ENCODE data around the gene ADAMTSL1.

DNA sequence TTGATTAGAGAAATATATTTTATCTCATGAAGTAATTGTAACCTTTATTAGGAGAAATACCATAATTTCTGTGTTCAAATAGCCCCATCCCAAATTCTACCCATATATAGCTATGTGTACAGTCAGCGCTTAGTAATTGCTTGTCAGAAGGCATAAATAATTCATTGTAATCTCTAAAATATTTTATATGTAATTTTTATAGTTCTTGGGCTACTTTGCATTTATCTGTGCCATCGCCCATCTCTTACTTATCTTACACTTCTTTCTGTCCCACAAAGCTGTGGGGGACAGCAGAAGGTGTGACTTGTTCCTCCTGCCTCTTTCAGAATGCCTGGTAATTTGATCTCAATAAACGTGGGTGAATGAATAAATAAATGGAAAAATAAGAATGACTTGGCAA is 5.5 kb downstream of the ADAMTSL1 start:
- TF ChIP-seq, protein P1, sequence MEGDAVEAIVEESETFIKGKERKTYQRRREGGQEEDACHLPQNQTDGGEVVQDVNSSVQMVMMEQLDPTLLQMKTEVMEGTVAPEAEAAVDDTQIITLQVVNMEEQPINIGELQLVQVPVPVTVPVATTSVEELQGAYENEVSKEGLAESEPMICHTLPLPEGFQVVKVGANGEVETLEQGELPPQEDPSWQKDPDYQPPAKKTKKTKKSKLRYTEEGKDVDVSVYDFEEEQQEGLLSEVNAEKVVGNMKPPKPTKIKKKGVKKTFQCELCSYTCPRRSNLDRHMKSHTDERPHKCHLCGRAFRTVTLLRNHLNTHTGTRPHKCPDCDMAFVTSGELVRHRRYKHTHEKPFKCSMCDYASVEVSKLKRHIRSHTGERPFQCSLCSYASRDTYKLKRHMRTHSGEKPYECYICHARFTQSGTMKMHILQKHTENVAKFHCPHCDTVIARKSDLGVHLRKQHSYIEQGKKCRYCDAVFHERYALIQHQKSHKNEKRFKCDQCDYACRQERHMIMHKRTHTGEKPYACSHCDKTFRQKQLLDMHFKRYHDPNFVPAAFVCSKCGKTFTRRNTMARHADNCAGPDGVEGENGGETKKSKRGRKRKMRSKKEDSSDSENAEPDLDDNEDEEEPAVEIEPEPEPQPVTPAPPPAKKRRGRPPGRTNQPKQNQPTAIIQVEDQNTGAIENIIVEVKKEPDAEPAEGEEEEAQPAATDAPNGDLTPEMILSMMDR (conservative IDR thresholded peaks at IDR 0.05; ENCODE audit: low read depth in 2 of 2), result no peak
- TF ChIP-seq EZH2 (IDR thresholded peaks at IDR 0.05; ENCODE audit: low read depth, unreplicated experiment) (no peak), POLR2AphosphoS5 (IDR thresholded peaks at IDR 0.05; ENCODE audit: low read depth) (no peak), NANOG (IDR thresholded peaks at IDR 0.05; ENCODE audit: borderline replicate concordance) (no peak), EZH2phosphoT487 (IDR thresholded peaks at IDR 0.05; ENCODE audit: unreplicated experiment) (no peak), ZNF114 (CRISPR knock-in tag; IDR thresholded peaks at IDR 0.05) (no peak), STAT1 (IDR thresholded peaks at IDR 0.05; ENCODE audit: unreplicated experiment) (no peak), JUNB (IDR thresholded peaks at IDR 0.05; ENCODE audit: unreplicated experiment) (no peak)
- TF ChIP-seq, protein P2, sequence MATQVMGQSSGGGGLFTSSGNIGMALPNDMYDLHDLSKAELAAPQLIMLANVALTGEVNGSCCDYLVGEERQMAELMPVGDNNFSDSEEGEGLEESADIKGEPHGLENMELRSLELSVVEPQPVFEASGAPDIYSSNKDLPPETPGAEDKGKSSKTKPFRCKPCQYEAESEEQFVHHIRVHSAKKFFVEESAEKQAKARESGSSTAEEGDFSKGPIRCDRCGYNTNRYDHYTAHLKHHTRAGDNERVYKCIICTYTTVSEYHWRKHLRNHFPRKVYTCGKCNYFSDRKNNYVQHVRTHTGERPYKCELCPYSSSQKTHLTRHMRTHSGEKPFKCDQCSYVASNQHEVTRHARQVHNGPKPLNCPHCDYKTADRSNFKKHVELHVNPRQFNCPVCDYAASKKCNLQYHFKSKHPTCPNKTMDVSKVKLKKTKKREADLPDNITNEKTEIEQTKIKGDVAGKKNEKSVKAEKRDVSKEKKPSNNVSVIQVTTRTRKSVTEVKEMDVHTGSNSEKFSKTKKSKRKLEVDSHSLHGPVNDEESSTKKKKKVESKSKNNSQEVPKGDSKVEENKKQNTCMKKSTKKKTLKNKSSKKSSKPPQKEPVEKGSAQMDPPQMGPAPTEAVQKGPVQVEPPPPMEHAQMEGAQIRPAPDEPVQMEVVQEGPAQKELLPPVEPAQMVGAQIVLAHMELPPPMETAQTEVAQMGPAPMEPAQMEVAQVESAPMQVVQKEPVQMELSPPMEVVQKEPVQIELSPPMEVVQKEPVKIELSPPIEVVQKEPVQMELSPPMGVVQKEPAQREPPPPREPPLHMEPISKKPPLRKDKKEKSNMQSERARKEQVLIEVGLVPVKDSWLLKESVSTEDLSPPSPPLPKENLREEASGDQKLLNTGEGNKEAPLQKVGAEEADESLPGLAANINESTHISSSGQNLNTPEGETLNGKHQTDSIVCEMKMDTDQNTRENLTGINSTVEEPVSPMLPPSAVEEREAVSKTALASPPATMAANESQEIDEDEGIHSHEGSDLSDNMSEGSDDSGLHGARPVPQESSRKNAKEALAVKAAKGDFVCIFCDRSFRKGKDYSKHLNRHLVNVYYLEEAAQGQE (IDR thresholded peaks at IDR 0.05; ENCODE audit: unreplicated experiment), result no peak
- TF ChIP-seq, protein P3, sequence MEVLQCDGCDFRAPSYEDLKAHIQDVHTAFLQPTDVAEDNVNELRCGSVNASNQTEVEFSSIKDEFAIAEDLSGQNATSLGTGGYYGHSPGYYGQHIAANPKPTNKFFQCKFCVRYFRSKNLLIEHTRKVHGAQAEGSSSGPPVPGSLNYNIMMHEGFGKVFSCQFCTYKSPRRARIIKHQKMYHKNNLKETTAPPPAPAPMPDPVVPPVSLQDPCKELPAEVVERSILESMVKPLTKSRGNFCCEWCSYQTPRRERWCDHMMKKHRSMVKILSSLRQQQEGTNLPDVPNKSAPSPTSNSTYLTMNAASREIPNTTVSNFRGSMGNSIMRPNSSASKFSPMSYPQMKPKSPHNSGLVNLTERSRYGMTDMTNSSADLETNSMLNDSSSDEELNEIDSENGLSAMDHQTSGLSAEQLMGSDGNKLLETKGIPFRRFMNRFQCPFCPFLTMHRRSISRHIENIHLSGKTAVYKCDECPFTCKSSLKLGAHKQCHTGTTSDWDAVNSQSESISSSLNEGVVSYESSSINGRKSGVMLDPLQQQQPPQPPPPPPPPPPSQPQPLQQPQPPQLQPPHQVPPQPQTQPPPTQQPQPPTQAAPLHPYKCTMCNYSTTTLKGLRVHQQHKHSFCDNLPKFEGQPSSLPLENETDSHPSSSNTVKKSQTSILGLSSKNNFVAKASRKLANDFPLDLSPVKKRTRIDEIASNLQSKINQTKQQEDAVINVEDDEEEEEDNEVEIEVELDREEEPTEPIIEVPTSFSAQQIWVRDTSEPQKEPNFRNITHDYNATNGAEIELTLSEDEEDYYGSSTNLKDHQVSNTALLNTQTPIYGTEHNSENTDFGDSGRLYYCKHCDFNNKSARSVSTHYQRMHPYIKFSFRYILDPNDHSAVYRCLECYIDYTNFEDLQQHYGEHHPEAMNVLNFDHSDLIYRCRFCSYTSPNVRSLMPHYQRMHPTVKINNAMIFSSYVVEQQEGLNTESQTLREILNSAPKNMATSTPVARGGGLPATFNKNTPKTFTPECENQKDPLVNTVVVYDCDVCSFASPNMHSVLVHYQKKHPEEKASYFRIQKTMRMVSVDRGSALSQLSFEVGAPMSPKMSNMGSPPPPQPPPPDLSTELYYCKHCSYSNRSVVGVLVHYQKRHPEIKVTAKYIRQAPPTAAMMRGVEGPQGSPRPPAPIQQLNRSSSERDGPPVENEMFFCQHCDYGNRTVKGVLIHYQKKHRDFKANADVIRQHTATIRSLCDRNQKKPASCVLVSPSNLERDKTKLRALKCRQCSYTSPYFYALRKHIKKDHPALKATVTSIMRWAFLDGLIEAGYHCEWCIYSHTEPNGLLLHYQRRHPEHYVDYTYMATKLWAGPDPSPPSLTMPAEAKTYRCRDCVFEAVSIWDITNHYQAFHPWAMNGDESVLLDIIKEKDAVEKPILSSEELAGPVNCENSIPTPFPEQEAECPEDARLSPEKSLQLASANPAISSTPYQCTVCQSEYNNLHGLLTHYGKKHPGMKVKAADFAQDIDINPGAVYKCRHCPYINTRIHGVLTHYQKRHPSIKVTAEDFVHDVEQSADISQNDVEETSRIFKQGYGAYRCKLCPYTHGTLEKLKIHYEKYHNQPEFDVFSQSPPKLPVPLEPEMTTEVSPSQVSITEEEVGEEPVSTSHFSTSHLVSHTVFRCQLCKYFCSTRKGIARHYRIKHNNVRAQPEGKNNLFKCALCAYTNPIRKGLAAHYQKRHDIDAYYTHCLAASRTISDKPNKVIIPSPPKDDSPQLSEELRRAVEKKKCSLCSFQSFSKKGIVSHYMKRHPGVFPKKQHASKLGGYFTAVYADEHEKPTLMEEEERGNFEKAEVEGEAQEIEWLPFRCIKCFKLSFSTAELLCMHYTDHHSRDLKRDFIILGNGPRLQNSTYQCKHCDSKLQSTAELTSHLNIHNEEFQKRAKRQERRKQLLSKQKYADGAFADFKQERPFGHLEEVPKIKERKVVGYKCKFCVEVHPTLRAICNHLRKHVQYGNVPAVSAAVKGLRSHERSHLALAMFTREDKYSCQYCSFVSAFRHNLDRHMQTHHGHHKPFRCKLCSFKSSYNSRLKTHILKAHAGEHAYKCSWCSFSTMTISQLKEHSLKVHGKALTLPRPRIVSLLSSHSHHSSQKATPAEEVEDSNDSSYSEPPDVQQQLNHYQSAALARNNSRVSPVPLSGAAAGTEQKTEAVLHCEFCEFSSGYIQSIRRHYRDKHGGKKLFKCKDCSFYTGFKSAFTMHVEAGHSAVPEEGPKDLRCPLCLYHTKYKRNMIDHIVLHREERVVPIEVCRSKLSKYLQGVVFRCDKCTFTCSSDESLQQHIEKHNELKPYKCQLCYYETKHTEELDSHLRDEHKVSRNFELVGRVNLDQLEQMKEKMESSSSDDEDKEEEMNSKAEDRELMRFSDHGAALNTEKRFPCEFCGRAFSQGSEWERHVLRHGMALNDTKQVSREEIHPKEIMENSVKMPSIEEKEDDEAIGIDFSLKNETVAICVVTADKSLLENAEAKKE (CRISPR knock-in tag; IDR thresholded peaks at IDR 0.05), result no peak
